WTC11 (cell line): ENCODE measurements around the gene DHRSX. TPM values are rescaled to one million over a fixed set of nuclear protein-coding genes. Genes with fewer than 3 reads are reported as not detected.

Experiments
- ATAC-seq: fragments of 200-7000 bp; cut with Tn5 transposase; 2 replicates; pipeline ENCODE4 v1.10.0; 2021; ENCODE audit warnings: mild to moderate bottlenecking, moderate library complexity
- CTCF ChIA-PET: fragments of 300-600 bp; sonication (Branson Sonifier 250); formaldehyde crosslinking; loops from one replicate; lab custom pipeline; 2021; ENCODE audit warnings: antibody characterized with exemption; lab: Charles Lee
- POLR2A ChIA-PET: fragments of 350-600 bp; sonication (Branson Sonifier 250); formaldehyde crosslinking; loops from one replicate; lab custom pipeline; 2021; ENCODE audit warnings: antibody characterized with exemption; lab: Charles Lee
- DNase-seq: peaks from one replicate; pipeline ENCODE4 v3.0.0; 2021; ENCODE audit warnings: low spot score
- H3K27ac Mint-ChIP-seq: 2 replicates; pipeline ENCODE4 v1.8.0; 2021; ENCODE audit warnings: mixed read lengths
- H3K27me3 Mint-ChIP-seq: 2 replicates; pipeline ENCODE4 v1.8.0; 2021; ENCODE audit warnings: low read depth, mild to moderate bottlenecking, moderate library complexity, mixed read lengths
- H3K36me3 Mint-ChIP-seq: 2 replicates; pipeline ENCODE4 v1.8.0; 2021; ENCODE audit warnings: mixed read lengths
- H3K4me1 Mint-ChIP-seq: 2 replicates; pipeline ENCODE4 v1.8.0; 2022; ENCODE audit warnings: mixed read lengths
- H3K4me3 Mint-ChIP-seq: 2 replicates; pipeline ENCODE4 v1.8.0; 2021; ENCODE audit warnings: mild to moderate bottlenecking, moderate library complexity, mixed read lengths
- H3K9me3 Mint-ChIP-seq: 2 replicates; pipeline ENCODE4 v1.8.0; 2021; ENCODE audit warnings: mixed read lengths
- ARID4B ChIP-seq: sonication (generic); formaldehyde crosslinking; IDR thresholded peaks from 2 replicates; pipeline ENCODE4 v1.8.0; 2023; ENCODE audit warnings: missing genetic modification reagents, mild to moderate bottlenecking, borderline replicate concordance
- ATF1 ChIP-seq: sonication (generic); formaldehyde crosslinking; IDR thresholded peaks from 2 replicates; pipeline ENCODE4 v1.8.1; 2023; ENCODE audit warnings: mild to moderate bottlenecking, moderate library complexity, missing genetic modification reagents
- ATF6 ChIP-seq: sonication (generic); formaldehyde crosslinking; IDR thresholded peaks from 2 replicates; pipeline ENCODE4 v1.8.1; 2023; ENCODE audit warnings: mild to moderate bottlenecking, missing genetic modification reagents
- ERG ChIP-seq: fragments of 250-450 bp; sonication (Bioruptor Pico); IDR thresholded peaks from 2 replicates; pipeline ENCODE4 v1.8.0; 2021; ENCODE audit warnings: mild to moderate bottlenecking
- FOXP1 ChIP-seq: sonication (generic); formaldehyde crosslinking; IDR thresholded peaks from 2 replicates; pipeline ENCODE4 v1.8.0; 2022; ENCODE audit warnings: missing genetic modification reagents, mild to moderate bottlenecking, moderate library complexity, borderline replicate concordance
- GRHL2 ChIP-seq: fragments of 250-450 bp; sonication (Bioruptor Pico); IDR thresholded peaks from 2 replicates; pipeline ENCODE4 v1.8.0; 2022; ENCODE audit warnings: mild to moderate bottlenecking, moderate library complexity; ENCODE audit not compliant: insufficient replicate concordance, severe bottlenecking
- JUN ChIP-seq: sonication (generic); formaldehyde crosslinking; IDR thresholded peaks from 2 replicates; pipeline ENCODE4 v1.8.0; 2023; ENCODE audit warnings: mild to moderate bottlenecking, missing genetic modification reagents
- KAT7 ChIP-seq: sonication (generic); formaldehyde crosslinking; IDR thresholded peaks from 2 replicates; pipeline ENCODE4 v1.8.1; 2023; ENCODE audit warnings: missing genetic modification reagents, mild to moderate bottlenecking, borderline replicate concordance
- MXD4 ChIP-seq: fragments of 250-450 bp; sonication (Bioruptor Pico); IDR thresholded peaks from 2 replicates; pipeline ENCODE4 v1.8.0; 2021; ENCODE audit warnings: mild to moderate bottlenecking, moderate library complexity, borderline replicate concordance
- MYBL2 ChIP-seq: sonication (generic); formaldehyde crosslinking; IDR thresholded peaks from 2 replicates; pipeline ENCODE4 v1.8.1; 2023; ENCODE audit warnings: mild to moderate bottlenecking, moderate library complexity, missing genetic modification reagents
- NFYB ChIP-seq: sonication (generic); formaldehyde crosslinking; conservative IDR thresholded peaks from 2 replicates; pipeline ENCODE4 v1.8.0; 2022; ENCODE audit warnings: low read depth, missing genetic modification reagents
- OVOL2 ChIP-seq: fragments of 250-450 bp; sonication (Bioruptor Pico); IDR thresholded peaks from 2 replicates; pipeline ENCODE4 v1.9.0; 2021; ENCODE audit warnings: mild to moderate bottlenecking, borderline replicate concordance
- SOX15 ChIP-seq: fragments of 250-450 bp; sonication (Bioruptor Pico); IDR thresholded peaks from 2 replicates; pipeline ENCODE4 v1.9.0; 2021; ENCODE audit warnings: mild to moderate bottlenecking
- ZNF232 ChIP-seq: sonication (generic); formaldehyde crosslinking; IDR thresholded peaks from 2 replicates; pipeline ENCODE4 v1.8.0; 2022; ENCODE audit warnings: mild to moderate bottlenecking, missing genetic modification reagents
- ZNF423 ChIP-seq: fragments of 250-450 bp; sonication (Bioruptor Pico); IDR thresholded peaks from 2 replicates; pipeline ENCODE4 v2.1.2; 2022; ENCODE audit warnings: mild to moderate bottlenecking, moderate library complexity
- ZNF532 ChIP-seq: fragments of 250-450 bp; sonication (Bioruptor Pico); IDR thresholded peaks from 2 replicates; pipeline ENCODE4 v1.9.0; 2021; ENCODE audit warnings: mild to moderate bottlenecking, borderline replicate concordance
- ZNF671 ChIP-seq: fragments of 250-450 bp; sonication (Bioruptor Pico); IDR thresholded peaks from 2 replicates; pipeline ENCODE4 v1.8.0; 2021; ENCODE audit warnings: mild to moderate bottlenecking
- total RNA-seq: library from RNA; stranded (reverse); gene quantifications from 3 replicates; pipeline ENCODE4 v1.2.3, GENCODE V29; 2021
- TF ChIP-seq, protein P1 (sequence below): fragments of 250-450 bp; sonication (Bioruptor Pico); conservative IDR thresholded peaks from 2 replicates; pipeline ENCODE4 v1.9.0; 2021; ENCODE audit warnings: mild to moderate bottlenecking

Gene DHRSX
- total RNA-seq, 1 experiment from 2014 or later: 28.2 TPM

DNA sequence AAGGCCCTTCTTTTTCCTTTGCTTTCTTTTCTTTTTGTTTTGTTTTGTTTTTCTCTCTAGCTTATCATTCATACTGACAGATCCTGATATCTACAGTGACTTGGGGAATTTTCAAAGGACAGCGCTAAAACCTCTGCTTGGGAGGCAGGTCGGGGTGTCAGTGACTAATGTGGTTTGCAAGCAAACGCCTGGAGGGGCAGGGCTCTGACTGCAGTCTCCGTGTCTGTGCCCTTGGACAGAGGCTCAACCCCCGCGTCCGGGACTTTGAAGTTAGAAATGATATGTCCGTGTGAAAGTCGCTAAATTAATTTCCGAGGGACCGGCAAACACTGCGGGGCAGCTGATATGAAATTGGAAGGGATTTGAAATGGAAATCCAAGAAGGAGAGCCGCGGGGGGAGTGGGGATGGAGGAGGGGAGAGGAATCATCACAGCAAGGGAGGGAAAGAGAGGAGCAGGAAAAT is 312.4 kb downstream of the DHRSX start (continued):
- TF ChIP-seq ARID4B: no peak

- CTCF ChIA-PET: no interaction called here
- H3K9me3 Mint-ChIP-seq: peaks cover 12% of the 10 kb centered on the region
- peaks cover 18% of the 10 kb centered on the region for H3K4me1 Mint-ChIP-seq
- peaks cover 9% of the 10 kb centered on the region for H3K36me3 Mint-ChIP-seq
- DNase-seq (no peak), ATAC-seq (no peak)
- H3K4me3 Mint-ChIP-seq: no peak overlapping the region
- H3K27me3 Mint-ChIP-seq: no peaks in the 10 kb centered on the region
- H3K27ac Mint-ChIP-seq: no peak overlapping the region
- TF ChIP-seq SOX15: no peak
- TF ChIP-seq OVOL2 (CRISPR knock-in tag): no peak
- TF ChIP-seq ATF1 (CRISPR knock-in tag): no peak
- TF ChIP-seq GRHL2 (CRISPR knock-in tag): no peak
- TF ChIP-seq ZNF532 (CRISPR knock-in tag): no peak
- TF ChIP-seq ZNF423 (CRISPR knock-in tag): no peak
- TF ChIP-seq JUN (CRISPR knock-in tag): no peak
- no peak for TF ChIP-seq FOXP1 (CRISPR knock-in tag)
- no peak for TF ChIP-seq ZNF232
- TF ChIP-seq NFYB (CRISPR knock-in tag): no peak
- no peak for TF ChIP-seq ERG (CRISPR knock-in tag)
- TF ChIP-seq, protein P1, sequence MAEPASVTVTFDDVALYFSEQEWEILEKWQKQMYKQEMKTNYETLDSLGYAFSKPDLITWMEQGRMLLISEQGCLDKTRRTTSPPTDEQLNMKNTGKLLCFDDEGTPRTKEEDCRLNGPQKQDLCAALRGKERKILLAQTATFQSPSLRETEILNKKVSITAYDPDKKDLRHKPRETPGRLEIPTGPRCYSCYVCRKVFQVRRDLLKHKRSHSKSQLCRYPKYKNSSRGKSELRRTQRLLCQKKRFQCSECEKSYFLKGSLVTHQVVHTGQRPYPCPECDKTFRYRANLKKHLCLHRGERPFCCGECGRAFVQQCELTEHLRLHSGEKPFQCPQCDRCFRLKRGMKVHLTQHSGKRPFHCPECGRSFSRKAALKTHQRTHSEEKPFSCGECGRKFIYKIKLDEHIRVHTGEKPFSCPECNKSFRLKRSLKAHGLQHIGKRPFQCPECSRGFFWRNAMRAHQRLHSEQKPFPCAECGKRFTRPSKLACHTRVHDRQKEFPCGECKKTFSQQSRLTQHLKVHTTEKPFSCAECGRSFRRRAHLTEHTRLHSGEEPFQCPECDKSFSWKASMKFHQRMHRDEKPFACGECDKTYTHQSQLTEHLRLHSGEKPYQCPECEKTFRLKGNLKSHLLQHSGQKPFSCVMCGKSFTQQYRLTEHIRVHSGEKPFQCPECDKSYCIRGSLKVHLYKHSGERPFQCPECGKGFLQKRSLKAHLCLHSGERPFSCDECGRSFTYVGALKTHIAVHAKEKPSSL (CRISPR knock-in tag): no peak
- TF ChIP-seq KAT7: no peak
- no peak for TF ChIP-seq MXD4
- no peak for TF ChIP-seq ZNF671 (CRISPR knock-in tag)
- TF ChIP-seq ATF6 (CRISPR knock-in tag): no peak
- TF ChIP-seq MYBL2 (CRISPR knock-in tag): no peak
- POLR2A ChIA-PET: no interaction called here
Measured at GRCh38 chrX:2187352-2188115, 313.2 kb downstream of the DHRSX start.
